C4-2B (cell line): ENCODE measurements around the gene DAB1.

Experiments used
- H3K27ac ChIP-seq: fragments of 450-650 bp; 2 replicates; pipeline ENCODE4 v1.5.1; 2017
- ZFX ChIP-seq: fragments of 450-650 bp; IDR thresholded peaks from 2 replicates; pipeline ENCODE4 v1.6.1; 2017
- TF ChIP-seq, protein P1 (sequence below): fragments of 450-650 bp; conservative IDR thresholded peaks from 2 replicates; pipeline ENCODE4 v1.5.1; 2017; ENCODE audit warnings: mild to moderate bottlenecking

The DAB1 gene

GRCh38 chr1:57066980-57067610 lies 356.8 kb downstream of the DAB1 start:
- TF ChIP-seq ZFX, result no peak
- TF ChIP-seq, protein P1, sequence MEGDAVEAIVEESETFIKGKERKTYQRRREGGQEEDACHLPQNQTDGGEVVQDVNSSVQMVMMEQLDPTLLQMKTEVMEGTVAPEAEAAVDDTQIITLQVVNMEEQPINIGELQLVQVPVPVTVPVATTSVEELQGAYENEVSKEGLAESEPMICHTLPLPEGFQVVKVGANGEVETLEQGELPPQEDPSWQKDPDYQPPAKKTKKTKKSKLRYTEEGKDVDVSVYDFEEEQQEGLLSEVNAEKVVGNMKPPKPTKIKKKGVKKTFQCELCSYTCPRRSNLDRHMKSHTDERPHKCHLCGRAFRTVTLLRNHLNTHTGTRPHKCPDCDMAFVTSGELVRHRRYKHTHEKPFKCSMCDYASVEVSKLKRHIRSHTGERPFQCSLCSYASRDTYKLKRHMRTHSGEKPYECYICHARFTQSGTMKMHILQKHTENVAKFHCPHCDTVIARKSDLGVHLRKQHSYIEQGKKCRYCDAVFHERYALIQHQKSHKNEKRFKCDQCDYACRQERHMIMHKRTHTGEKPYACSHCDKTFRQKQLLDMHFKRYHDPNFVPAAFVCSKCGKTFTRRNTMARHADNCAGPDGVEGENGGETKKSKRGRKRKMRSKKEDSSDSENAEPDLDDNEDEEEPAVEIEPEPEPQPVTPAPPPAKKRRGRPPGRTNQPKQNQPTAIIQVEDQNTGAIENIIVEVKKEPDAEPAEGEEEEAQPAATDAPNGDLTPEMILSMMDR, result no peak
- H3K27ac ChIP-seq, result no peak overlapping the region

GRCh38 chr1:57065442-57065841 lies 358.4 kb downstream of the DAB1 start:
- no peak overlapping the region for H3K27ac ChIP-seq

GRCh38 chr1:57064379-57065140 lies 359.3 kb downstream of the DAB1 start:
- no peak overlapping the region for H3K27ac ChIP-seq
- TF ChIP-seq, protein P1, result no peak
- no peak for TF ChIP-seq ZFX

More at GRCh38 chr1:57065442-57065841, 358.4 kb downstream of the DAB1 start:
- TF ChIP-seq, protein P1, result no peak
- no peak for TF ChIP-seq ZFX

- TF ChIP-seq ZFX, result no peak
- TF ChIP-seq, protein P1, result no peak
- no peak overlapping the region for H3K27ac ChIP-seq
Measured at GRCh38 chr1:57063406-57064125, 360.3 kb downstream of the DAB1 start.

- no peak overlapping the region for H3K27ac ChIP-seq
- TF ChIP-seq, protein P1, result no peak
- no peak for TF ChIP-seq ZFX
Measured at GRCh38 chr1:57061369-57061768, 362.5 kb downstream of the DAB1 start.

GRCh38 chr1:57060451-57060850 lies 363.4 kb downstream of the DAB1 start:
- no peak overlapping the region for H3K27ac ChIP-seq
- TF ChIP-seq, protein P1, result no peak
- no peak for TF ChIP-seq ZFX
